Endothelial cell (in vitro differentiated cells): Measurements from ENCODE around the gene CACNA1F. TPM values are rescaled to one million over a fixed set of nuclear protein-coding genes. Genes with fewer than 3 reads are reported as not detected.

Source experiments
- DNase-seq: peaks from one replicate; pipeline ENCODE4 v3.0.0; 2021; ENCODE audit warnings: low spot score
- H3K27ac Mint-ChIP-seq: one replicate; pipeline ENCODE4 v1.8.0; 2021; ENCODE audit warnings: mixed read lengths, inconsistent platforms; ENCODE audit not compliant: unreplicated experiment
- H3K27me3 Mint-ChIP-seq: one replicate; pipeline ENCODE4 v1.8.0; 2021; ENCODE audit warnings: mild to moderate bottlenecking, moderate library complexity, mixed read lengths, inconsistent platforms; ENCODE audit not compliant: unreplicated experiment
- H3K36me3 Mint-ChIP-seq: one replicate; pipeline ENCODE4 v1.8.0; 2021; ENCODE audit warnings: mild to moderate bottlenecking, low read depth, mixed read lengths, inconsistent platforms; ENCODE audit not compliant: unreplicated experiment
- H3K4me1 Mint-ChIP-seq: one replicate; pipeline ENCODE4 v1.8.0; 2021; ENCODE audit warnings: mild to moderate bottlenecking, mixed read lengths, inconsistent platforms; ENCODE audit not compliant: unreplicated experiment
- H3K4me3 Mint-ChIP-seq: one replicate; pipeline ENCODE4 v1.8.0; 2021; ENCODE audit warnings: mild to moderate bottlenecking, mixed read lengths, inconsistent platforms; ENCODE audit not compliant: unreplicated experiment
- H3K9me3 Mint-ChIP-seq: one replicate; pipeline ENCODE4 v1.8.0; 2021; ENCODE audit warnings: mixed read lengths, inconsistent platforms; ENCODE audit not compliant: unreplicated experiment
- CTCF ChIP-seq: fragments of 200-600 bp; sonication (generic); IDR thresholded peaks from one replicate; pipeline ENCODE4 v1.5.0; 2021; ENCODE audit warnings: antibody characterized with exemption; ENCODE audit not compliant: unreplicated experiment
- total RNA-seq: library from RNA; stranded (reverse); fragmentation: NEBNext Ultra II Directional; extraction: Animal tissue kit (Norgen Biotek cat#: 25700); gene quantifications from one replicate; pipeline ENCODE4 v1.2.1, GENCODE V29; 2021; ENCODE audit not compliant: unreplicated experiment

Gene CACNA1F
- total RNA-seq, 1 donor from 2014 or later = 0.59 TPM

GRCh38 chrX:49155900-49156837, 77.0 kb downstream of the CACNA1F start:
- peak overlapping the region; percentile 90 for H3K4me3 Mint-ChIP-seq
- peaks cover 7% of the 10 kb centered on the region for H3K4me1 Mint-ChIP-seq
- no peaks in the 10 kb centered on the region for H3K9me3 Mint-ChIP-seq
- TF ChIP-seq CTCF = peak; percentile 52
- peak; percentile 75 for DNase-seq
- H3K27me3 Mint-ChIP-seq = peaks cover 4% of the 10 kb centered on the region
- peak overlapping the region; percentile 93 for H3K27ac Mint-ChIP-seq
- H3K36me3 Mint-ChIP-seq = no peaks in the 10 kb centered on the region

GRCh38 chrX:49155243-49155899, 77.8 kb downstream of the CACNA1F start:
- Mint-ChIP-seq H3K36me3 (no peaks in the 10 kb centered on the region), H3K27ac (peak overlapping the region; percentile 93), H3K9me3 (no peaks in the 10 kb centered on the region), H3K4me3 (peak overlapping the region; percentile 90), H3K4me1 (peaks cover 7% of the 10 kb centered on the region), H3K27me3 (peaks cover 5% of the 10 kb centered on the region)
- no peak for DNase-seq
- TF ChIP-seq CTCF = no peak

Other genes starting within 250 kb of the CACNA1F start
- 63.6 TPM for gene GRIPAP1, start 231.1 kb downstream of the CACNA1F start, total RNA-seq
- gene TFE3, start 190.0 kb downstream of the CACNA1F start, total RNA-seq = 31.0 TPM
- 22.5 TPM for gene CCDC120, start 174.3 kb downstream of the CACNA1F start, total RNA-seq
- gene PRAF2, start 159.3 kb downstream of the CACNA1F start, total RNA-seq = 22.3 TPM
- gene WDR45, start 153.5 kb downstream of the CACNA1F start, total RNA-seq = 46.4 TPM
- 28.8 TPM for gene GPKOW, start 109.6 kb downstream of the CACNA1F start, total RNA-seq
- gene MAGIX, start 70.6 kb downstream of the CACNA1F start, total RNA-seq = 1.2 TPM
- gene PLP2, start 61.4 kb downstream of the CACNA1F start, total RNA-seq = 1.9 TPM
- gene PRICKLE3, start 47.0 kb downstream of the CACNA1F start, total RNA-seq = 11.3 TPM
- gene SYP, start 33.1 kb downstream of the CACNA1F start, total RNA-seq = 1.8 TPM
- gene CCDC22, start 2.1 kb upstream of the CACNA1F start, total RNA-seq = 24.2 TPM
- gene FOXP3, start 31.4 kb upstream of the CACNA1F start, total RNA-seq = 0.26 TPM
- 6.0 TPM for gene PPP1R3F, start 36.5 kb upstream of the CACNA1F start, total RNA-seq
- gene GAGE10, start 70.3 kb upstream of the CACNA1F start, total RNA-seq = not detected
- not detected for gene GAGE12J, start 88.7 kb upstream of the CACNA1F start, total RNA-seq
- not detected for gene GAGE13, start 98.2 kb upstream of the CACNA1F start, total RNA-seq